GM21526 (cell line): ENCODE results near the gene ANKHD1.
"Not testable (repeated sequence)": the region's sequence is repeated elsewhere in the genome, so short reads cannot be mapped to it uniquely, and the experiment has no call there.

ENCODE experiments used
- ATAC-seq: cut with Tn5 transposase; IDR thresholded peaks from one replicate; pipeline ENCODE4 v1.9.1; 2021; ENCODE audit warnings: moderate library complexity; ENCODE audit not compliant: unreplicated experiment, low FRiP score

Gene ANKHD1

DNA sequence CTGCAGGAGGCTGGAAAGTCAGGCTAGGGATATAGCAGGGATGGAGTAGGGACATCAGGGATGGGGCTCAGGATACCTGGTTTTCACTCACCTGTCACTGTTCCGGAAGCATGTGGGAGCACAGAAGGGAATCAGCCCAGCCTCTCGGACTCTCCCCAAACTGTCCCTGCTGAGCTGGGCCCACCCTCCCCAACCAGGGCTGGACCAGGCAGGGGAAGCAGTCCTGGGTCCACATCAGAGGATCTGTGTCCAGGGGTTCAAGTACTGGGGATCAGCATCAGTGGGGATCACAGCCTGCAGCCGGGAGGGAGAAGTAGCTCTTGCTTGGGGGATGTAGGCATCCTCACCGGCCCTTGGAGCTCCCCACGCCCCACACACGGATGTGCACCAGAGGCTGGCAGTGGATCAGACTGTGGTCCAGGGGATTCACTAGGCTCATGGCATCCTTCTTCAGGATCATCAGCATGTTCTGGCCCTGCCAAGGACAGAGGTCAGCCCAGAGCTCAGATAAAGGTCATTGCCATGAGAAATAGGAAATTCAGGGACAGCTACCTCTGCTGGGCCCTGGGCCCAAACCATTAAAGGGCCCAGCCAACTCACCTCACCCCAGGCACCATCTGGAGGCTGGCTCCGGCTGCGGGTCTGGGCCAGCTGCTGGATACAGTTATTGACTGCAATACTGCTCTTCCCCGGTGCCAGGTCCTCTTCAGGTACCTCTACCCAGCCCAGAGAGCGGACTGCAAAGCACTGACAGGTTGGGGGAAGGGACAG is 160.3 kb downstream of the ANKHD1 start:
- no peak for ATAC-seq

DNA sequence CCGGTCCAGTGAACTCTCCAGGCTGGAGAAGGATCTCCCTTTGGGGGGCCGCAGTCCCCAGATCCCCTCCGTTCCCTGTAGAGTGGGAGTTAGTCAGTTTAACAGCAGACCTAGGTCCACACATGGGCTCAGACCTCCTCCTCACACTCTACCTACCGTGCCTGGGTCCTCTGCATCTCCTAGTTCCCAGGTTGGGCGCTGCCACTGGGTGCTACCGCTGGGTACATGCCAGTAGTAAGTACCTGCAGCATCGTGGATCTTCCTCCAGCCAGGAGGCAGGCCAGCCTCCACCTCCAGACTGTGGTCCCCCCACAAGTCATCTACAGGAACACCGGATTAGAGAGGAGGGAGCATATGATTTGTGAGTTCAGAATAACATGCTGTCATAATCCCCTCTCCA is 162.0 kb downstream of the ANKHD1 start:
- ATAC-seq = no peak

DNA sequence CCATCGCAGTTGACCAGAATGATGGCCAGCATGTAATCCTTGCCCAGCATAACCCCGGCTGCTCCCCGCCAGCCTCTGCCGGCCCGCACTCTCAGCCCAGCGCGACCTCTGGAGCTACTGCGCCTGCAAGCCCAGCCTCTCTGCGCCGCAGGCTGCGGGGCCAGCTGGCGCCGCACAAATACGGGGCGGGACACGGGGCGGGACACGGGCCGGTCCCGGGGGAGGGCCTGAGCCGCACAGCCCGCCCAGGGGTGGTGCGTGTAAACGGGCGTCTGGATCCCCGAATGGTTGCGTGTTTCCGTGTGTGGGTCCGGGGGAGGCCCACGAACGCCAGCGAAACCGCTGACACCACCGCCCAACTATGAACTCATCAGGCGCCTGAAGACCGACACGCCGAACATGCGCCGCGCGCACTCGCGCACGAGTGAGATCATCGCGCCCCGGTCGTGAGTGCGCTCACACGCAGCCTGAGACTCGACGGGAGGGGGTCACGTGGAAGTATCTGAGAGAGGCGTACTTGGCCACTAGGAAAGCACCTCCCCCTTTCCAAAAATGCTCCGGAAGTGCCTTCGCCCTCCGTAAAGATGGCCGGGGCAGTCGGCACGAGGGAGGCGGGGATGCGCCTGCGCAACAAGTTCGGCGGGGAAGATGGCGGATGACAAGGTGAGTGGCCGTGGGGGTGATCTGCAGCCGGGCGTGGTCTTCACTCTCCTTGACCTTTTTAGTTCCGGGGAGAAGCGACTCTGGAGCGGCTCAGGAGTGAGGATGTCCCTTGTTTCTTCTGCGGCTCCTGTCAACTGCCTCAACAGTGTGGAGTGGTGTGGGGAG is 162.8 kb downstream of the ANKHD1 start, which contains the start of the genes APBB3 and SLC35A4:
APBB3 (minus strand) TSS at position 403 of the 828 bp plus-strand sequence; CDS start at position 50, 353 bp downstream.
SLC35A4 (plus strand) TSS at position 633 of the 828 bp plus-strand sequence. CDS start 2,342 bp downstream, outside the sequence.
- peak; percentile 79 for ATAC-seq

DNA sequence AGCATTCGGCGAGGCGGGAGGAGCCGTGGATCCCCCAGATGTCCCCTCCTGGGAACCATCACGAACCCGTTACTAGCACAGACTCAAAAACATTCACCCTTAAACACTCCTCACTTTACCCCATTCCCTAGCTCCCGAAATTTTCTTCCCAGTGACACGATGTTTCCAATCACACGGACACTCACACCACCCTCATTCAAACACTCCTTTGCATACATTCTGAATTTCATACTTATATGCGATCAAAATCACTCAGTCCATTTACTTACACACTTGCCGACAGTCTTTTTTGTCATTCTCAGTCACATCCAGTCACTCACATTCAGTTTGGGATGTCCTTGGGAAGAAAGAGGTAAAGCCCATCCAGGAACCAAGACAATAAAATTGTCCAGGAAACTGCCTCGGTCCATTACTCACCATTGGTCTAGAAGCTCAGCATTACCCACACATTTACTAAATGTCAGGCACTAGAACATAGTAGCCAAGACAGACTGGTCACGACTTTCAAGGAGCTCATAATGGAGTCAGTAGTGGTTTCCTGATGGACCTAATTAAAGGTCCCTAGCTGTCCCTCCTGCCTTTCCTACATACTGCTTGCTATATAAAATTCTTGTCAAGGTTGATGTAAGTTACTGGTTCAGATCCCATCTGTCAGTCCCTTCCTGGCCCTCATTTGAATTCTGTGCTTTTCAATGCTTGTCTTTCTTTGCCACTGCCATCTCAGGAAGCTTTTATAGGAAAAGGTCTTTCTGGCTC is 163.6 kb downstream of the ANKHD1 start:
- no peak for ATAC-seq

GRCh38 chr5:140565780-140566095 is 164.1 kb downstream of the ANKHD1 start:
- ATAC-seq = no peak

- no peak for ATAC-seq
Measured at GRCh38 chr5:140566665-140567064, 165.0 kb downstream of the ANKHD1 start.

DNA sequence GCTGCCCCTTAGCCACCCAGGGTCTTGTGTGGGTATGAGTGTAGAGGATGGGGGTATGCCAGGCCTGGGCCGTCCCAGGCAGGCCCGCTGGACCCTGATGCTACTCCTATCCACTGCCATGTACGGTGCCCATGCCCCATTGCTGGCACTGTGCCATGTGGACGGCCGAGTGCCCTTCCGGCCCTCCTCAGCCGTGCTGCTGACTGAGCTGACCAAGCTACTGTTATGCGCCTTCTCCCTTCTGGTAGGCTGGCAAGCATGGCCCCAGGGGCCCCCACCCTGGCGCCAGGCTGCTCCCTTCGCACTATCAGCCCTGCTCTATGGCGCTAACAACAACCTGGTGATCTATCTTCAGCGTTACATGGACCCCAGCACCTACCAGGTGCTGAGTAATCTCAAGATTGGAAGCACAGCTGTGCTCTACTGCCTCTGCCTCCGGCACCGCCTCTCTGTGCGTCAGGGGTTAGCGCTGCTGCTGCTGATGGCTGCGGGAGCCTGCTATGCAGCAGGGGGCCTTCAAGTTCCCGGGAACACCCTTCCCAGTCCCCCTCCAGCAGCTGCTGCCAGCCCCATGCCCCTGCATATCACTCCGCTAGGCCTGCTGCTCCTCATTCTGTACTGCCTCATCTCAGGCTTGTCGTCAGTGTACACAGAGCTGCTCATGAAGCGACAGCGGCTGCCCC is 165.6 kb downstream of the ANKHD1 start:
- ATAC-seq = no peak

DNA sequence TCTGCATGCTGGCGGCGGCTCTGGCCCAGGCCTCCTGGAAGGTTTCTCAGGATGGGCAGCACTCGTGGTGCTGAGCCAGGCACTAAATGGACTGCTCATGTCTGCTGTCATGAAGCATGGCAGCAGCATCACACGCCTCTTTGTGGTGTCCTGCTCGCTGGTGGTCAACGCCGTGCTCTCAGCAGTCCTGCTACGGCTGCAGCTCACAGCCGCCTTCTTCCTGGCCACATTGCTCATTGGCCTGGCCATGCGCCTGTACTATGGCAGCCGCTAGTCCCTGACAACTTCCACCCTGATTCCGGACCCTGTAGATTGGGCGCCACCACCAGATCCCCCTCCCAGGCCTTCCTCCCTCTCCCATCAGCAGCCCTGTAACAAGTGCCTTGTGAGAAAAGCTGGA is 166.2 kb downstream of the ANKHD1 start:
- ATAC-seq = no peak

GRCh38 chr5:140568443-140569063 is 166.9 kb downstream of the ANKHD1 start:
- ATAC-seq = no peak

DNA sequence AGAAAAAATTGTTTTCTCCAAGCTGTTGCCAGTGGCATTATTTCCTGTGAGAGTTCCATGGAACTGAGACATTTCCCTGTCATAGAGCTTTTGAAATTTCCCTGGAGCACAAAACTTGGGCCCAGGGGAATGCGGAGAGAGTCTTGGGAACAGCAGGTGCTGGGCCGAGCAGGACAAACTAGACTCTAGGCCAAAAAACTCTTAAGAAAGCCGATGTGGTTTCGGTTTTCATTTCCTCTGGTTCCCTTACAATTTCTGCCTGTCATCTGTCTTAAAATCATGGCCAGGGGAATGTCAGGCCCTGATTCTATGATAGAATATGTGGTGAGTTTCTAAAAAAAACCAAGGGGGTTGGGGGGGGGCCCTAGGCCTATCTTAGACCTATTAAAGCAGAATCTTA is 167.6 kb downstream of the ANKHD1 start:
- peak; percentile 25 for ATAC-seq

- ATAC-seq = no peak
Measured at GRCh38 chr5:140570058-140570457, 168.4 kb downstream of the ANKHD1 start.

- no peak for ATAC-seq
Measured at GRCh38 chr5:140570488-140570887, 168.9 kb downstream of the ANKHD1 start.

DNA sequence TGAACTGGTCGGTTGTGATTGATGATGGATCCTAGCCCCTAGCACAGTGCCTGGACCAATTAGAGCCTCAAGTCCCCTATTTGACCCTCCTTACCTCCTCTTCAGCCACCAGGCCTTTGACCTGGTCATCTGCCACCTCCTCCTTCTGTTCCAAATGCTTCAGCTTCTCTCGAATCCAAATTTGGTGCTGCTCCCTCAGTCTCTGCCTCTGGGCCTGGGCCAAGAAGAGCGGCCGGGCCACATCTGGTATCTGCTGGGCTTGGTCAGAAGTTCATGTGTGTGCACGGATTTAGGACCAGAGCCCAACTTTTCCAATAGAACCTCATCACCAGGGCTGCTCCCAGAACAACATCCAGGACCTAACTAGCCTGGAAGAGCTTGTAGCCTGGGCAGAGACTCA is 169.5 kb downstream of the ANKHD1 start:
- no peak for ATAC-seq

- ATAC-seq = no peak
Measured at GRCh38 chr5:140573683-140574082, 172.1 kb downstream of the ANKHD1 start.

DNA sequence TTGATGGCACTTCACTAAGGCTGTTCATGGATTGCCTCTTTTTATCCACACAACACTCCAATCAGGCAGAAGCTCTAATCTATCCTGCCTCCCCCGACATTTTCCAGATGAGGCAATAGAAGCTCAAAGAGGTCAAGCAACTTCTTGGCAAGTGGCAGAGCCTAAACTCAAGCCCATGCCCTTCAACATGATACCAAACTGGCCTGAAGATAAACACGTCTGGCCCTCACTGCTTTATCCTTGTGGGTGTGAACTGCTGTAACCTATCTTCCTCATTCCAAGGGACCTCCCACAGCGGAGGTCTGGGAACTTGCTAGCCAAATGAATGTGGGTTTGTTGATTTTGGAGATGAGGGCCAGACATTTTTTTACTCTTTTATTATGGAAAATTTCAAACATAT is 172.5 kb downstream of the ANKHD1 start:
- ATAC-seq = no peak

DNA sequence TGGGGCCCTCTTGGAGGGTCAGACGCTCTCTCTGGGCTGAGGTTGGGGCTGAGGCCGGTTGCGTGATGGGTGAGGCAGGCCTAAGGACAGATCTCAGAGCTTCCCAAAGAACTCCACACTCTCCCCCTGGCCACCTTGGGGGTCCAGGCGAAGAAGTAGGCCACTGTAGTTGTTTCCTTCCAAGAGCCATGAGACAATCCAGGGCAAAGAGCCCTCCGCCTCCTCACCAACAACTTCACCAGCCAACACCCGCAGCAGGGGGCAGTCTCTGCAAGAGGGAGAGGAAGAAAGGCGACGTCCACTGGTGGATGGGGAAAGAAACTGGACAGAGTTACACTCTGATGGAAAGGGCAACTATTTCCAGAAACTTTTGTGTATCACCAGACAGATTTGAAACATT is 173.7 kb downstream of the ANKHD1 start:
- no peak for ATAC-seq

GRCh38 chr5:140576776-140577201 is 175.2 kb downstream of the ANKHD1 start:
- no peak for ATAC-seq

DNA sequence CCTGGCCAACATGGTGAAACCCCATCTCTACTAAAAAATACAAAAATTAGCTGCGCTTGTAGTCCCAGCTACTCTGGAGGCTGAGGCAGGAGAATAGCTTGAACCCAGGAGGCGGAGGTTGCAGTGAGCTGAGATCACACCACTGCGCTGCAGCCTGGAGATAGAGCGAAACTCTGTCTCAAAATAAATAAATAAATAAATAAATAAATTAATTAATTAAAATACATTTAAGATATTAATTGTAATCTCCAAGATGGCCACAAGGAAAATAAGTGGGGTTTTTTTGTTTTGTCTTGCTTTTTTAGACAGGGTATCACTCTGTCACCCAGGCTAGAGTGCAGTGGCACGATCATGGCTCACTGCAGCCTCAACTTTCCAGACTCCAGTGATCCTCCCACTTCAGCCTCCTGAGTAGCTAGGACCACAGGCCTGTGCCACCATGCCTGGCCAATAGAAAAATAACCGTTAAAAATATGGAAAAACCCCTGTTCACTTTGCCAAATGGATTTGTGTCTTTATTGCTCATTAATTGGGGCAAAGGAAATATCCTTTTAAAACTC is 177.6 kb downstream of the ANKHD1 start:
- not testable (repeated sequence) for ATAC-seq

- no peak for ATAC-seq
Measured at GRCh38 chr5:140587495-140587894, 185.9 kb downstream of the ANKHD1 start.
